GM21529 (cell line): ENCODE results near the gene TMEM236.

ENCODE experiments used
- ATAC-seq: cut with Tn5 transposase; IDR thresholded peaks from one replicate; pipeline ENCODE4 v1.9.1; 2021; ENCODE audit not compliant: unreplicated experiment

Gene TMEM236

DNA sequence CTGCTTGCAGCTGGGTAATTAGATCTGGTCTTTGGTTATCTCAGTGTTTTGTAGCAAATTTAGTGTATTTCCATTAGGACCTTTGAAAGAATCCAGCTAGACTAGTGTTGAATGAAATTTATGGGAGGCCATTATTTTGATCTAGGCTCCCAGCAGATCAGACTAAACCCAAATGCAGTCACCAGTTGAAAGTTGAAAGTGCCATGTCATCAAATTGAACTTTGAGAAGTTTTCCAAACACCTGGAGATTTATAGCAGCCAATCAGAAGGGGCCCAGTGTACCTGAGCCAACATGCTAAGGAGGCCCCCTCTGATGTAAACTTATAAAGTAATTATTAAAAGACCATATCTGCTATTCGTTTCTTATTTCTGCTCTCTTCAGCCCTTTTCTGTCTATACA lies 11.3 kb upstream of the TMEM236 start:
- no peak for ATAC-seq

DNA sequence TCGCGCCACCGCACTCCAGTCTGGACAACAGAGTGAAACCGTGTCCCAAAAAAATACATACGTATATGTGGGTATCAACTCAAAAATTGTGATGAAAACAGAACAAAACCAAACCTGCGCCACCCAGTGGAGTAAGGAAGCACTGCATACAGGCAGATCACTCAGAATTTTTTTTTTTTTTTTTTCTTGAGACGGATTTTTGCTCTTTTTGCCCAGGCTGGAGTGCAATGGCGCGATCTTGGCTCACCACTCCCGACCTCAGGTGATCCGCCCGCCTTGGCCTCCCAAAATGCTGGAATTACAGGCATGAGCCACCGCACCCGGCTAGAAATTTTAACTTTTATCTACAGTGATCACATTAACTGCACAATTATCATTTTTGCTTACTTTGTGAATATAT lies 9.1 kb upstream of the TMEM236 start:
- ATAC-seq = no peak

DNA sequence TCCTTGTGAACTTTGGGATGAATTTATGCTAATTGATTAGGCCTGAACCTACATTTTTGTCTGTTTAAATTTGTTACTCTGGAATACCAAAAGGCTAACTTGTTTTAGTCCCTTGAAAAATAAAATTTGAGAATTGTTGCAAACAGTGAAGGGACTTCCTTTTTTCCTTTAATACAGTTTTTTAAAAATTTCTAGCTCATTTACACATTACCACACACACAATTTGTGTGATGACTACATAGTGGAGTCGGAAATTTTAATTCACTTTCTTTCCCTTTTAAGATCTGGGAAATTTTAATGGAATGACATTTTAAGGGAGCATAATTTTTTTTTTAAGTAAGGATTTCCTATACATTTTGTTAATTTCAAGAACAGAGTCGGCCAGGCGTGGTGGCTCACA lies 8.6 kb upstream of the TMEM236 start:
- no peak for ATAC-seq

DNA sequence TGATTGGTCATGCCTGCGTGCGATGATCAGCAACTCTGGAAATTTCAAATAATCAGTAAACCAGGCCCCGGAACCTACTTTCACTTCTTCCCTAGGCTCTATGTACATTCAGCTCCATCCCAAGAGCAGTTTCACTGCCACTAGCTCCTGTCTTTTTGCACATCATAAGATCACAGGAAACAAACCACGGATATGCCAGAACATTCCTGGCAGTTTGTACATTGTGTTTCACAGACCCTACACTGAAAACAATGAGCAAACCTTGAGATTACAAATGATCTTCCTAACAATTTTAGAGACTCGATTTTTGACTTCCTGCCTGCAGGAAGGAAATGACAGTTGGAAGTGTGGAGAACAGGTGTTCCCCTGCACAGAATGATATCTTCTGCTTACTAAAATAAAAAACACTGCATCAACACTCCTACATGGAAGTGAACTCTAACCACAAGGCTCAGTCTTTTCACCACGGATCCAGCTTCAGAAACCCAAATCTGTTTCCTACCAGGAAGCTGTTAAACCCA lies 7.6 kb upstream of the TMEM236 start:
- no peak for ATAC-seq

DNA sequence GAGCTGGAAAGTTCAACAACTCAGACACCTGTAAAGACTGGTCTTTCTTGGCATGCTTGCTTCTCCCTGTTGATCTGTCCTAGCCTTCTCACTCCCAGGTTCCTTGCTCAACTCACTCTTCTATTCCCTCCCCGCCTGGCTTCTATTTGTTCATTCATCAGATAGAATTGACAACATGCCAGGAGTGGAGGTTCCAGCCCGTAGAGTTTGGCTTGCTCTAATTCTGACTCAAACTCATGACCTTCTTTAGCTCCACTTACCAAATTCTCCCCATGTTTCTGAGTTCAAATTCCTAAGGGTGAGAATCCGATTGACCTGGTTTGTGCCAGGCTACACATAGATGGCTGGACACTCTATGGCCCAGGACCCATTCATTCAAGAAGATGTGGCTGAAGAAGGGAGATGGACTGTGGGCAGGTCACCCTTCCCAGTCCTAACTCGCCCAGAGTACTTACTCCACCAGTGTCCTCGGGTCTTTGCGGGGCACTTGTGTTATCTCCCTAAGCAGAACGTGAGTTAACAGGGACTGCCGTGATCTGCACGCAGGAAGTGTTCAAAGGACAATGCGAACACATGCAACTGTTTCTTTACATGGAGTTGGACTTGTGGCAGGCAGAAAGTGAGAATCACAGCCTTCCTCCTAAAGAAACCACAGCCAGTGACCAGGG lies 4.0 kb upstream of the TMEM236 start:
- no peak for ATAC-seq

DNA sequence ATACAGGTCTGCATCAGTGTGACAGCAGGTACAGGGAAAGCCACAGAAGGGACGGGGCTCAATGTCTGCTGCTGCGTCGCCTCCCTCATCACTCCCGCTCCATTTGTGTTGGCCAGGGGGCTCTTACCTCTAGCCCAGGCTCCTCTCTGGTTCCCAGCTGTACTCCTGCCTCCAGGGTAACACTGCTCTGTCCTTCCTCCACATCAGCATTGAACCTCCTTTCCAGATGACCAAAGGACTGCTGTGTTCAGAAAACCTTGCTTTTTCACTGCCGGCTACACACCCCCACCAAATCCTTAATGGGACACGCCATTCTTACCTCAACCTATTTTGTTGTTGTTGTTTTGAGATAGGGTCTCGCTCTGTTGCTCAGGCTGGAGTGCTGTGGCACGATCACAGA lies 2.1 kb upstream of the TMEM236 start:
- ATAC-seq = no peak

DNA sequence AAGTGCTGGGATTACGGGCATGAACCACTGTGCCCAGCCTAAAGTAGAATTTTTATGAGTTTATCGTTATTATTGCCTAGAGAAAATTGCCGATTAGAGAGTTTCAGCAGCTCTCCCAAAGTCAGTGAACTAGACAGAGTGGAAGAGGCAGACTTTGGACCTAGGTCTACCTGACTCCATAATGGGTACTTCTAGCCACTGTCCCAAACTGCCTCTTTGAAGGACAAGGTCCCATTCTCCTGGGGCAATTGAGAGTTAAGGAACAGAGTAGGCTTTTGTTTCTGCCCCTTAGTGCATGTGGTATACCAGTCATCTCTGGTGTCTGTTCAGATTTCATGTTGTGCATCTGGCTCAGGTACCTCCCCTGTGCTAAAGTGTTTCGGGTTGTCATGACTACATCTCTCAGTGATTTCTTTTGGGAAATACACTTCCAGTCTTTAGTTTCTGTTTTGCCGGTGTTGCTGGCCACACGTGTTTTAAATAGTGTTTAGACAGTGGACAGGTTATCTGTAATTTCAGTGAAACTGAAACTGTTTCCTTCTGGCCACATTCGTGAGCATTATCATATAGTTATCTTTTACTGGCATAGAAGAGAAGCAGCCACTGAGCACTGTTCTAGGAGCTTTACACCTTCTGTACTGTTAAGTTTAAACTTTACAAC lies 4.7 kb downstream of the TMEM236 start:
- ATAC-seq = peak; percentile 96

DNA sequence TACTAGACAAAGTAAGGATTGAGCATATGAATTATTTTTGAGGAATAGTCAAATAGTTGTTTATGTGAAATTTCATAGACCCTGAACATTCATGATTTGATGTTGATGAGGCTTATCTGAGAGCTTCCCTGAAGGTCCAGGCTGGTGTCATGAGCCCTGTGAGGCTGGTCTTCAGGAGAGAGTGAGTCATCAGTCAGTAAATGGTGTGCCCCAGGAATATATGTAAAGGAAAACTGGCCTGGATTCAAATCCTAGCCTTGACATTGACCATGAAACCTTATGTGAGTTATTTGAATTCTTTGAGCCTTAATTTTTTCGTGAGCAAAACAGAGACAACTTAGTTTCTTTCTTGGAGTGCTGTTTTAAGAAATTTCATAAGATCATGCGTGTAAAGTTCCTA lies 6.2 kb downstream of the TMEM236 start:
- no peak for ATAC-seq

DNA sequence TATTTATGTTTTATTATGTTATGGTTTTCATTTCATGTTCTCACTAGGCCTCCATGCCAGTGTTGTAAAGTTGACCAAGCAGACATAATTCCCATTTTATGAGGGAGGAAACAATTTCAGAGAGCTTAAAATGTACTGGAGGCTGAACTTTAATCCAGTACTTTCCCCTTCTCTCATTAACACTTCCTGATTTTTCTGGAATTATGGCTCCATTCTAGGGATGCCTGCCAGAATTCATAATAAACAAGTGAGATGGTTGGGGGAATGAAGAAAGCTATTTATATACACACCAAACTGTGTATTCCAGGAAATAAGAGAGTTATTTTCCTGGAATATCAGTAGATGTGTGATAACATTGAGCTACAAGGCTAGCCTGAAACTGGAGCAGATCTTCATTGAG lies 6.9 kb downstream of the TMEM236 start:
- no peak for ATAC-seq

DNA sequence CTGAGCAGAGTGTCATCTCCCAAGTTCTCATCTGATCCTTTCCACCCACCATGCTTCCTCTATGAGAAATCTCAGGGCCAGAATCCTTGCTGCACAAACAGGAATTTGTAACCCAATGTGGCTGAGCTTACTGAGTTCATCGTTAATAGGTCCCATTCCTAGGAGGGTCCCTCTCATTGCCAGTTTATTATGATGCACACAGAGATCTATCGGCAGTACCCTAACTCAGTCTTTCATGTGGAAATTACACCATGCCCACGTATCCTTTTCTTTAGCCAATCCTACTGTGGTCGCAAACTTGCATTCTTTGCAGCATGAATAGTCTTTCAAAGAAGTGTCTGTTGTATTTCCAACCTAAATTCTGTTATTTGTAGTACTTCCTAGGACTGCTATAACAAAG lies 12.1 kb downstream of the TMEM236 start:
- no peak for ATAC-seq

DNA sequence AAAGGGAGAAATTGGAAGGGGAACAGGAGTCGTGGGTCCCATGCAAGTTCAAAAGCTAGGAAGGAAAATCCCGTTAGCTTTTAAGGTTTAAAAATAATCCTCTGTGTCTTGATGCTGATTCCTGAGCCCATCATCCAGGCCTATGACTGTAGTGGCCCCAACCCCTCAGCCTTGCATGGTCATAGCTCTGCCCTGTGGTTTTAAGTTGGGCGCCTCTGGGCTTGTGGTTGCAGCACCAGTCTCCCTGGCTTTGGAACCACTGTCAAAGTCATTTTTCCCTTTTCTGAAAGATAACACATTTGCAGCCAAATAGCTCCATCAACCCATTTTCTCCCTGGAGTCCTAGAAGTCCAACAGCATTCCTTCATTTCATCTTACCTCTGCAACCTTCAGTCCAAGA lies 13.6 kb downstream of the TMEM236 start:
- no peak for ATAC-seq

DNA sequence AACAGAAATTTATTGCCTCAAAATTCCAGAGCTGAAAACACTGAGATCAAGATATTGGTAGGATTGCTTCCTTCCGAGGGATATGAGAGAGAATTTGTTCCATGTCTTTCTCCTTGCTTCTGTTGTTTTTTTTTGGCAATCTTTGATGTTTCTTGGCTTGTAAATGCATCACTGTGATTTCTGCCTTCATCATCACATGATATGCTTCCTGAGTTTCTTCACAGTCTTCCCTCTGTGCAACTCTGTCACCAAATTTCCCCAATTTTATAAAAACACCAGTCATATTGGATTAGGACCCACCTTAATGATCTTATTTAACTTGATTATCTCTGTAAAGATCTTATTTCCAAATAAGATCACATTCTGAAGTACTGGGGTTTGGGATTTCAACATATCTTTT lies 14.7 kb downstream of the TMEM236 start:
- no peak for ATAC-seq

DNA sequence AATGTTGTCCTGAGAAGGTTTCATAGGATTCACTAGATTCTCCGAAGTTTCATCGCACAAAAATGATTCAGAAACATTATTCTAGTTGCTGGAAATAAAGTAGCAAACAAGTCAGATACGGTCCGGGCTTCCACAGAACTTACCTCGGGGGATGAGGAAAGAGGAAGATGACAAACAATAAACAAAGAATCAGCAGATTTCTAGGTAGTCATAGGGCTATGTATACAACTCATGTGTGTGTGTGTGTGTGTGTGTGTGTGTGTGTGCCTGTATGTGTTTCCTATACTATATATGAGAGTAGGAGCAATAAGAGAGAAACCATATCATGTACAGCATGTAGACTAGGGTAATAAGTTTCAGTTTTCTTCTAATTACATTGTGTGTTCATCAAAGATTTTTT lies 16.5 kb downstream of the TMEM236 start:
- ATAC-seq = no peak

DNA sequence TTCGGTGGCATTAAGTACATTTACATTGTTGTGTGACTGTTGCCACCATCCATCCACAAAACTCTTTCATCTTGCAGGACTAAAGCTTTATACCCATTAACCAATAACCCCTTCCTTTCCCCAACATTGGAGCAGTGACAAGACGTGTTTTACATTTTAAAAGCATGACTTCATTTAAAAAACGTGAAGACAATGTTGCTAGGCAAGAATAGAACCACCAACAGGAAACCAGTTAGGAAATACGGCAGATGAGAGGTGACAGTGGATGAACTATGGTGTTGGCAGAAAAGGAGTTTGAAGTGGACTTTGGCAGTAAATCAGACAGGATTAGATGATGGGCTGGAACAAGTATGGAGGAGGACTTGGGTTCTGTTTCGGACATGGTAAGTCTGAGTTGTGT lies 17.0 kb downstream of the TMEM236 start:
- no peak for ATAC-seq

DNA sequence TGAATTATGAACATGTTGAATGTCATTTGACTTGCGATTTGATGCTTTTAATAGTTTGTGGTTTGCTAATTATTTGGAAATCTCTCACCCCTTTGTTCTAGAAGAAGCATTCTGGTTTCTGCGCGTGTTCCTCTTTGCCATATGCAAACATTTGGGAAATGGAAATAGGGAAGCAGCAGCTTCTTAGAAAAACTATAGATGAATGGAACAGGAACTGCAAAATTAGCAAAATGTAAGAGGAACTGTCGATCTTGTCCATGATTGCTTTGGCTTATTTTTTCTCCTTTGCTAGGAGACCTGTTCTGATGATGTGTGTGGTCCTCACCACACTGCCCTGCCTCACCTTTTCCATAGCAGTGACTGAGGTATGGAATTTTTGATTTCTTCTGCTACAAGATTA lies 19.0 kb downstream of the TMEM236 start:
- no peak for ATAC-seq

DNA sequence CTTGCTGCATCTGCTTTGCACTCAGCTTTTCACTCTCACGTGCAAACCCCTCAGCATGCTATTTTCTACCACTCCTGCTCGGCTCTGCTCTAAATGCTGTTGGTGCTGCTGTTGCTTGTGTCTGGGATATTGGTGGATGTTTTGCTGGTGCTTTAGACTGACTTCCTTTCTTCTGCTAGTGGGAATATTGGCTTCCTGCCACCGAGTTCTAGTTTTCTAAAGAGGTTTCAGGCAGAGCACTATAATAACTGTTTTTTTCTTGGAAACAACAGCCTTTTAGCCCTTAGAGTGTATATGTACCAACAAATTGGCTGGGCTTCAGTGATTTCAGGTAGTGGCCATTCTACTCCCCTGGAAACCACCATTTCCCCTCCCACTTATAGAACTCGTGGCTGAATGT lies 27.8 kb downstream of the TMEM236 start:
- ATAC-seq = no peak

DNA sequence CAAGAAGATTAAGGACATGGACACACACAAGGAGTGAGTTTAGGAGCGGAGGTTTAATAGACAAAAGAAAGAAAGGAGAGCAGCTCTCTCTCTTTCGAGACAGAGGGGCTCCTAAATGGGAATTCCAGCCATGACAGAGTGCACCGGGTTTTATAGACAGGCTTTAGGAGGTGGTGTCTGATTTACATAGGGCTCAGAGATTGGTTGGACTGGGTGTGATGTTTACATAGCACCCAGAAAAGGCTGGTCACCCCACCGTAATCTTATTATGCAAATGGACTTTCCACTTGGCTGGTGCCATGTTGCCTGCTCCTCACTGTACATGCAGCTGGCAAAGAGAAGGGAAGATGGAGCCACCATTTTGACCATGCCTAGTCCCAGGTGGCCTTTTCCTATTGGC lies 28.7 kb downstream of the TMEM236 start:
- no peak for ATAC-seq

DNA sequence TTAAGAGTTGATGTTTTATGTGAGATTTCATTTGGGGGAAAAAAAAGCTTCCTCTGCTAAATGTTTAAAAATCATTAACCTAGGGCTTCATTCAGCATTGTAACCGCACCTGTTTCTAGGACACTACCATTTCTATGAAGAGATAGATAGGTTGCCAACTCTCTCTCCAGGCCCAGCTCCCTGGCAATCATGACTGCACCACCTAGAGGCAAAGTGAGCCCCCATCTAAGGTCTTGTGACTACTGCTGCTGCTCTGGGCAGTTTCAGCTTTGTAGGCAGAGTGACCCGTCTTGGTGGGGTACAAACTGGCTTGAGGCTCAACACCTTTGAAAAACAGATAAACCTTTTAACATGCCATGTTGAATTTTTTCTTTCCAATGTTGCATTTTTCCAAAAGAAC lies 29.9 kb downstream of the TMEM236 start:
- no peak for ATAC-seq

DNA sequence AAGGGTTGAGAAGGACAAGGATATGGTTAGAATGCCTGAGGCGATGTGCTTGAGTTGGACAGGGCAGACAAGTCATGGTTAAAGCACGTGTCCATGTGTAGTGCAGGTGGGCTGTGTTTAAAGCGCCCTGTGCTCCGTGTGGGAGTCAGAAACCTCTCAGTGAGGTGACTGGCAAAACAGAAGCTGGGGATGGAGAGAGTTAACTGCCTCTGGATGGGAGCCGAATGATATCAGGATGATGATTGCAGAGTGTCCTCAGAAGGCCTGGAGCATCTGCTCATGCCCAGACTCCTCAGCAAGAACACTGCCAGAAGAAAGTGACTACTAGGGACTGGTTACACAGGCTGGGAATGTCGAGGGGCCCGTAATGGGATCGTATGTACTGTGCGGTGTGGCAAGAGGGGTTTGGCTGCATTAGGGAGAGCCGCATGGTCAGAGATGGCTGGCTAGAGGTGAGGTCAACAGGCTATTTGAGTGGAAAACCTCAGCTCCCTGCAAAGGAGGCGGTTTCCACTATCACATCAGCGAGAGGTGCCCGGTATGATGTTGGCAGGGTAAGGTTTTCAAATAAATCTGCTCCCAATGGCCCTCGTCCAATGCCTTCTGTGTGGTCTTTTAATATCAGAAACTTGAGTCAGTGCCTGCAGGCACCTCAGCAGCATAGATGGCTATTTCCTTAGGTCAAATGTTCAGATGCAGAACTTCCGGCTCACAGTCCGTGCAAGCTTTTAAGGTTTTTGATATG lies 31.1 kb downstream of the TMEM236 start:
- no peak for ATAC-seq

DNA sequence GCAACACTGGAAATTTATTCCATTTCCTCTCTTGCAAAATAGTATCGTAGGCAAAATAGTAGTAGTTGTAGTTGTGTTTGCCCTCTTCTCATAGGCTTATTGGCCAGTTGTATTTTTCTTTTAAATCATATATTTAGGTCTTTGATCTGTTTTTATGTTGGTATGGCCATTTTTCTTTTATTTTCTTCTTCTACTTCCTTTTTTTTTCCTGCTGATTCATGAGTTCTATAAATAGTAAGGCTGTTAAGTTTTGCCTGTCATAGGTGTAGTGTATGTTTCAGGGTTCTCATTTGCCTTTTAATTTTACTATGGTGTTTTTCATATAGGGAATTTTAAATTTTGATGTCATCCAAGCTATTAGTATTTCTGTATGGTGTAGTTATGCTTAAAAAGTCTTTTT lies 31.8 kb downstream of the TMEM236 start:
- ATAC-seq = no peak

DNA sequence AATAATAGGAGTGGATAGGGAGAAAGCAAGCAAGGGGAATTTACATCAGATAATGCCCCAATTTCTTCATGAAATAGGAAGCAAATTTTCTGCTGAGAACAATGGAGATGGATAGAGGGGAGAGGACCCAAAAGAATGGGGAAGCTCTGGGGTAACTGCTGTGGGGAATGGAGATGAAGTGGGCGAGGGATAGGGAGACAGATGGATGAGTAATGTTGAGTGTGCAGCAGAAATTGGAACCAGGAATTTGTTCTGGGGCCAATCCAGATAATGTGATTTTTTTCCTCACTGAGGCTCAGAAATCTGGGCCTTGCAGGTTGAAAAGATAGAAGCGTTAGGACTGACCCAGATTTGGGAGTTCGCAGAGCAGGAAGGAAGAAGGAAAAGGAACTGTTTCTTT lies 32.7 kb downstream of the TMEM236 start:
- no peak for ATAC-seq

DNA sequence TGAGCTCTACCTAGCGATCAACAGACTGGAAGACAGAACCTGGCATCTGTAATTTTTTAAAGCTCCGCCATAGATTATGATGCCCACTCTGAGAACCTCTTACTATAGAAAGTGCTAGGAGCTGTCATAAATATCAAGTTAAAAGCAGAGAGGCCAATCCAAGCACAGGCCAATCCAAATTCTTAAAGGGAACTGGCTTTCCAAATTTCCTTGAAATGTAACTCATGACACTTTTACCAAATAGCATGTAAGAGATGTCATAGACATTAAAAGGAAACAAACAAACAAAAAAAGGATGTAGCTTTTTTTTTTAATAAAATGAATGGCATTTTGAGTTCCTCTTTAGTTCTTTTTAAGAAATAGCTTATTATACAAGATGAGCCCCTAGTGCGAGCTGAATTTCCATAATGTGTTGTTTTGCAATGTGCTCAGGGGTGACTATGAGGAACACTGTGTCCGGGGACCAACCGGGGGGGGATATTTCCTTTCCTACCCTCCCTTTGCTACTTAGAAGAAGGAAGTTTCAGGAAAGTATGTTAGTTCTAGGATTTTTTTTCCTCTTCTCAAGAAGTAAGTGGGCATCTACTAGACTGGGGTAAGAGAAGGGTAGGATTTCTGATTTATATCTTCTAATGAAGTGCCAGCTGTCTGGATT lies 33.4 kb downstream of the TMEM236 start:
- ATAC-seq = no peak
